Trophoblast cell (in vitro differentiated cells and primary cell): ENCODE results near the gene LRRC72.

Experiments
- DNase-seq, 2 donors: peaks; one replicate each; pipeline ENCODE4 v3.0.0-alpha.2; 2016
- H2AFZ ChIP-seq: 2 replicates; pipeline ENCODE4 v1.6.1; 2013; ENCODE audit warnings: low read length, moderate library complexity, mild to moderate bottlenecking; ENCODE audit not compliant: insufficient read depth, poor library complexity
- H2AK5ac ChIP-seq: 2 replicates; pipeline ENCODE4 v1.6.1; 2013; ENCODE audit warnings: mild to moderate bottlenecking, low read length
- H2BK120ac ChIP-seq: 2 replicates; pipeline ENCODE4 v1.6.1; 2013; ENCODE audit warnings: low read length, mild to moderate bottlenecking, moderate library complexity; ENCODE audit not compliant: insufficient read depth, poor library complexity
- H2BK12ac ChIP-seq: 2 replicates; pipeline ENCODE4 v1.6.1; 2013; ENCODE audit warnings: mild to moderate bottlenecking, low read length, moderate library complexity
- H2BK5ac ChIP-seq: 2 replicates; pipeline ENCODE4 v1.6.1; 2013; ENCODE audit warnings: low read length, low read depth, moderate library complexity, mild to moderate bottlenecking; ENCODE audit not compliant: poor library complexity
- H3K14ac ChIP-seq: 2 replicates; pipeline ENCODE4 v1.6.1; 2013; ENCODE audit warnings: mild to moderate bottlenecking, low read length
- H3K18ac ChIP-seq: 2 replicates; pipeline ENCODE4 v1.6.1; 2013; ENCODE audit warnings: mild to moderate bottlenecking, low read length
- H3K23ac ChIP-seq: 2 replicates; pipeline ENCODE4 v1.6.1; 2013; ENCODE audit warnings: low read length
- H3K27ac ChIP-seq: 2 replicates; pipeline ENCODE4 v1.5.1; 2013; ENCODE audit warnings: low read depth, mild to moderate bottlenecking, inconsistent platforms, low read length, moderate library complexity
- H3K27me3 ChIP-seq: 2 replicates; pipeline ENCODE4 v1.6.1; 2013; ENCODE audit warnings: inconsistent platforms, mild to moderate bottlenecking, low read length, moderate library complexity; ENCODE audit not compliant: insufficient read depth
- H3K36me3 ChIP-seq, 2 experiments: 1 replicate in 1 of 2; 2 replicates in 1 of 2; pipeline ENCODE4 v1.6.1; 2013; ENCODE audit warnings: low read length in 2 of 2, mild to moderate bottlenecking in 2 of 2, moderate library complexity in 1 of 2; ENCODE audit not compliant: insufficient read depth in 2 of 2, control insufficient read depth in 1 of 2
- H3K4ac ChIP-seq: 2 replicates; pipeline ENCODE4 v1.6.1; 2013; ENCODE audit warnings: low read depth, mild to moderate bottlenecking, low read length, moderate library complexity
- H3K4me1 ChIP-seq, 2 experiments: 1 replicate in 1 of 2; 2 replicates in 1 of 2; pipeline ENCODE4 v1.6.1; 2013; ENCODE audit warnings: low read length in 2 of 2, mild to moderate bottlenecking in 2 of 2, moderate library complexity in 1 of 2; ENCODE audit not compliant: insufficient read depth in 2 of 2, control insufficient read depth in 1 of 2
- H3K4me2 ChIP-seq: 2 replicates; pipeline ENCODE4 v1.6.1; 2013; ENCODE audit warnings: inconsistent platforms, mild to moderate bottlenecking, low read length, moderate library complexity
- H3K4me3 ChIP-seq: 2 replicates; pipeline ENCODE4 v1.5.1; 2013; ENCODE audit warnings: mild to moderate bottlenecking, low read depth, low read length, inconsistent platforms
- H3K79me1 ChIP-seq: one replicate; pipeline ENCODE4 v1.6.1; 2013; ENCODE audit warnings: low read length
- H3K79me2 ChIP-seq: 2 replicates; pipeline ENCODE4 v1.6.1; 2013; ENCODE audit warnings: low read length, mild to moderate bottlenecking; ENCODE audit not compliant: control insufficient read depth, insufficient read depth, poor library complexity
- H3K9ac ChIP-seq: 2 replicates; pipeline ENCODE4 v1.6.1; 2013; ENCODE audit warnings: mild to moderate bottlenecking, low read length
- H3K9me3 ChIP-seq: 2 replicates; pipeline ENCODE4 v1.6.1; 2013; ENCODE audit warnings: low read depth, mild to moderate bottlenecking, control low read depth, inconsistent platforms, low read length; ENCODE audit not compliant: insufficient read depth
- H4K12ac ChIP-seq: 2 replicates; pipeline ENCODE4 v1.6.1; 2013; ENCODE audit warnings: low read depth, mild to moderate bottlenecking, low read length, moderate library complexity
- H4K8ac ChIP-seq: 2 replicates; pipeline ENCODE4 v1.6.1; 2013; ENCODE audit warnings: low read depth, mild to moderate bottlenecking, low read length, moderate library complexity
- H4K91ac ChIP-seq: one replicate; pipeline ENCODE4 v1.6.1; 2013; ENCODE audit warnings: low read depth, mild to moderate bottlenecking, low read length, moderate library complexity
- WGBS: extraction: QIAGEN DNeasy Blood & Tissue Kit; methylation state at CpG from one replicate; pipeline ENCODE4 v1.1.7; 2013; ENCODE audit warnings: missing lambda C conversion rate; ENCODE audit not compliant: insufficient read length, insufficient coverage; ENCODE audit errors: extremely low coverage; 5-methylcytosine and 5-hydroxymethylcytosine counted together

The LRRC72 gene

GRCh38 chr7:16604054-16604453, 77.4 kb downstream of the LRRC72 start:
- no peak overlapping the region for H3K4ac ChIP-seq
- H3K79me2 ChIP-seq: no peaks in the 10 kb centered on the region
- peaks cover 2% of the 10 kb centered on the region for H3K9me3 ChIP-seq
- WGBS: no CpG with 5 or more reads among the region's 3 CpGs
- H4K12ac ChIP-seq: no peak overlapping the region
- H2BK120ac ChIP-seq: no peak overlapping the region
- no peak overlapping the region for H4K8ac ChIP-seq
- H3K4me3 ChIP-seq: no peak overlapping the region
- H3K23ac ChIP-seq: no peak overlapping the region
- no peak overlapping the region for H3K14ac ChIP-seq
- no peak overlapping the region for H3K9ac ChIP-seq
- no peak overlapping the region for H4K91ac ChIP-seq
- no peaks in the 10 kb centered on the region for H3K27me3 ChIP-seq
- H3K4me1 ChIP-seq: peaks cover 0 to 2% of the 10 kb centered on the region in 2 experiments
- no peaks in the 10 kb centered on the region for H3K79me1 ChIP-seq
- no peak overlapping the region for H3K4me2 ChIP-seq
- no peak overlapping the region for H3K18ac ChIP-seq
- no peak overlapping the region for H3K27ac ChIP-seq
- H2AFZ ChIP-seq: no peak overlapping the region
- peak in 1 of 2 donors; percentile 53 for DNase-seq
- no peak overlapping the region for H2BK5ac ChIP-seq
- peaks cover 14 to 17% of the 10 kb centered on the region in 2 experiments for H3K36me3 ChIP-seq
- H2AK5ac ChIP-seq: no peak overlapping the region
- no peak overlapping the region for H2BK12ac ChIP-seq

GRCh38 chr7:16606704-16607103, 80.1 kb downstream of the LRRC72 start:
- Histone ChIP-seq H3K27ac (no peak overlapping the region), H4K12ac (no peak overlapping the region)

GRCh38 chr7:16609842-16610450, 83.3 kb downstream of the LRRC72 start:
- Histone ChIP-seq H3K27ac (no peak overlapping the region), H4K8ac (no peak overlapping the region), H3K79me2 (no peaks in the 10 kb centered on the region), H3K18ac (no peak overlapping the region), H3K4me1 (peaks cover 0 to 2% of the 10 kb centered on the region in 2 experiments), H3K4ac (no peak overlapping the region), H3K4me2 (no peak overlapping the region), H2BK12ac (no peak overlapping the region), H4K91ac (no peak overlapping the region), H3K14ac (no peak overlapping the region), H2BK120ac (no peak overlapping the region), H3K4me3 (no peak overlapping the region), H2AFZ (no peak overlapping the region), H3K27me3 (no peaks in the 10 kb centered on the region), H3K23ac (no peak overlapping the region), H3K79me1 (no peaks in the 10 kb centered on the region), H2BK5ac (no peak overlapping the region), H3K36me3 (peaks cover 7 to 9% of the 10 kb centered on the region in 2 experiments), H2AK5ac (no peak overlapping the region), H3K9me3 (no peaks in the 10 kb centered on the region), H4K12ac (no peak overlapping the region), H3K9ac (no peak overlapping the region)
- WGBS: no CpG with 5 or more reads among the region's 4 CpGs
- DNase-seq: no peak

More at GRCh38 chr7:16606704-16607103, 80.1 kb downstream of the LRRC72 start:
- H3K79me2 ChIP-seq: no peaks in the 10 kb centered on the region
- H3K4me1 ChIP-seq: peaks cover 0 to 2% of the 10 kb centered on the region in 2 experiments
- H2BK12ac ChIP-seq: no peak overlapping the region
- no peak overlapping the region for H3K14ac ChIP-seq
- H3K18ac ChIP-seq: no peak overlapping the region
- peaks cover 10 to 13% of the 10 kb centered on the region in 2 experiments for H3K36me3 ChIP-seq
- no peak overlapping the region for H3K4me3 ChIP-seq
- no peak overlapping the region for H3K4ac ChIP-seq
- H3K9ac ChIP-seq: no peak overlapping the region
- H2BK120ac ChIP-seq: no peak overlapping the region
- H3K4me2 ChIP-seq: no peak overlapping the region
- no CpG with 5 or more reads among the region's 3 CpGs for WGBS
- H2BK5ac ChIP-seq: no peak overlapping the region
- no peak for DNase-seq
- peaks cover 2% of the 10 kb centered on the region for H3K9me3 ChIP-seq
- H2AFZ ChIP-seq: no peak overlapping the region
- no peaks in the 10 kb centered on the region for H3K27me3 ChIP-seq
- no peak overlapping the region for H4K91ac ChIP-seq
- no peak overlapping the region for H4K8ac ChIP-seq
- H2AK5ac ChIP-seq: no peak overlapping the region
- no peaks in the 10 kb centered on the region for H3K79me1 ChIP-seq
- no peak overlapping the region for H3K23ac ChIP-seq

- no peak overlapping the region for H3K14ac ChIP-seq
- no peaks in the 10 kb centered on the region for H3K79me2 ChIP-seq
- H2AK5ac ChIP-seq: no peak overlapping the region
- H3K79me1 ChIP-seq: no peaks in the 10 kb centered on the region
- no peak overlapping the region for H3K9ac ChIP-seq
- no peak overlapping the region for H3K4ac ChIP-seq
- no CpG with 5 or more reads among the region's 2 CpGs for WGBS
- H3K4me2 ChIP-seq: no peak overlapping the region
- H3K23ac ChIP-seq: no peak overlapping the region
- H2BK120ac ChIP-seq: no peak overlapping the region
- H2AFZ ChIP-seq: no peak overlapping the region
- H3K27ac ChIP-seq: no peak overlapping the region
- H3K36me3 ChIP-seq: peaks cover 11 to 14% of the 10 kb centered on the region in 2 experiments
- H3K4me1 ChIP-seq: peaks cover 0 to 2% of the 10 kb centered on the region in 2 experiments
- H3K27me3 ChIP-seq: no peaks in the 10 kb centered on the region
- H4K12ac ChIP-seq: no peak overlapping the region
- H2BK12ac ChIP-seq: no peak overlapping the region
- H2BK5ac ChIP-seq: no peak overlapping the region
- peaks cover 3% of the 10 kb centered on the region for H3K9me3 ChIP-seq
- H3K4me3 ChIP-seq: no peak overlapping the region
- no peak overlapping the region for H3K18ac ChIP-seq
- no peak for DNase-seq
- no peak overlapping the region for H4K91ac ChIP-seq
- no peak overlapping the region for H4K8ac ChIP-seq
Observed at GRCh38 chr7:16611711-16612110, 85.1 kb downstream of the LRRC72 start.
